ENCODE measurements around the gene SRCAP.

SRCAP gene

DNA sequence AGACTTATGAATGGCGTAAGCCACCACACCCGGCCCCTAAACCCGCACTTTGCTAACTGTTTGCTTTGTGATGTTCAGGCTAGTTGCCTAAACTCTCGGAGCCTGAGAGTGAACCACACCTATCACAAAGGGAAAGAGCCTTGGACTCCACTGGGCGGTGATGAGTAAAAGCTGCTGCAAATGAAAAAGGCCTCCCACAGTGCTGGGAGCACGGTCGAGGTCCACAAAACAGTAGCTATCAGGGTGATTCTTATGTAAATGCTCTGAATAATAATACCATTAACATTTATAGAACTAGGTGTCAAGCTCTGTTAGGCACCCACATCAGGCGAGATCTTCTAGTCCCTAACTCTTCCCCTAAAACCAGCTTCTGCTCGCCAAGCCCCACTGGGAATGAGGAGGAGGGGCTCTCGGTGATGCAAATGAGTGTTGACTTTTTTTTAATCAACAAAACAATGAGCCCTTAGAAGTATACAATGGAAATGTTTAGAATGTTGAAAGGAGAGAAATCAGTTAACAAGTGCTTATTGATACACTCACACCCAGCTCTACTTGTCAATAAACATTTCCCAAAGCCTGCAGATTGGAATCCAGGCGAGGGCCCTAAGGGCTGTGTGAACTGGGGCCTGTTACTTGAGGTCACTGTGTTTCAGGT, 20.9 kb upstream of the SRCAP start:
- H3K79me2 ChIP-seq (ENCODE audit: control insufficient read depth, insufficient read depth, low read length), result no peaks in the 10 kb centered on the region
- no peak overlapping the region for H3K4me3 ChIP-seq (ENCODE audit: low read length)
- no peaks in the 10 kb centered on the region for H3K4me1 ChIP-seq (ENCODE audit: control insufficient read depth, low read depth, low read length)
- H3K56ac ChIP-seq (ENCODE audit: low read length), result no peak overlapping the region
- H3K18ac ChIP-seq (ENCODE audit: low read length), result no peak overlapping the region
- H3K79me1 ChIP-seq (ENCODE audit: low read length), result no peaks in the 10 kb centered on the region
- H3K23ac ChIP-seq (ENCODE audit: low read length), result no peak overlapping the region
- DNase-seq, result peak; percentile 36
- no peaks in the 10 kb centered on the region for H3K36me3 ChIP-seq (ENCODE audit: control insufficient read depth, insufficient read depth, low read length)
- no peak overlapping the region for H2BK120ac ChIP-seq (ENCODE audit: low read depth, low read length)
- no peak overlapping the region for H3K4ac ChIP-seq (ENCODE audit: low read depth, low read length)
- H3K27me3 ChIP-seq (ENCODE audit: insufficient read depth, low read length, poor library complexity), result peaks cover 20% of the 10 kb centered on the region
- no peak overlapping the region for H3K9ac ChIP-seq (ENCODE audit: low read length)
- no CpG with 5 or more reads among the region's 11 CpGs for WGBS (ENCODE audit: extremely low coverage, insufficient coverage, low lambda C conversion rate)
- H4K8ac ChIP-seq (ENCODE audit: low read depth, low read length), result no peak overlapping the region
- H2BK15ac ChIP-seq (replicated peaks; ENCODE audit: low read depth), result no peak overlapping the region
- H4K5ac ChIP-seq (ENCODE audit: low read length), result no peak overlapping the region
- no peak overlapping the region for H2AK5ac ChIP-seq (ENCODE audit: low read length)
- H3K4me2 ChIP-seq (ENCODE audit: low read length), result no peak overlapping the region
- H3K27ac ChIP-seq (ENCODE audit: low read depth, low read length), result no peak overlapping the region
- no peak overlapping the region for H2BK5ac ChIP-seq (ENCODE audit: low read length)

DNA sequence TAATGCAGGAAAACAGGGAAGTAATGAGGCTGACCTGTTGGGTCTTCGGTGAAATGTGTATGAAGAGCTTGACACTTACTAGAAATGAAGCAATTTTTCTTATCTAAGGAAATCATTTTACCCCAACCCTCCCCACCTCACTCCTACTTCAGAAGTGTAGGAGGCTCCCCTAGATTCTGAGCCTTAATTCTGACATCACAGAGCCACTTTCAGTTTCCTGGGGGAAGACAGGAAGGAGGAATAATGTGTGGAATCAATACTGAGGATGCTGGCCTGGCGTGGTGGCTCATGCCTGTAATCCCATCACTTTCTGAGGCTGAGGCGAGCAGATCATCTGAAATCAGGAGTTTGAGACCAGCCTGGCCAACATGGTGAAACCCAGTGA, 20.4 kb upstream of the SRCAP start:
- H3K56ac ChIP-seq (ENCODE audit: low read length), result no peak overlapping the region
- no peak for DNase-seq
- no peak overlapping the region for H2AK5ac ChIP-seq (ENCODE audit: low read length)
- H3K23ac ChIP-seq (ENCODE audit: low read length), result no peak overlapping the region
- H2BK120ac ChIP-seq (ENCODE audit: low read depth, low read length), result no peak overlapping the region
- no peaks in the 10 kb centered on the region for H3K36me3 ChIP-seq (ENCODE audit: control insufficient read depth, insufficient read depth, low read length)
- WGBS (ENCODE audit: extremely low coverage, insufficient coverage, low lambda C conversion rate), result no CpG with 5 or more reads among the region's 3 CpGs
- no peak overlapping the region for H4K8ac ChIP-seq (ENCODE audit: low read depth, low read length)
- no peak overlapping the region for H3K27ac ChIP-seq (ENCODE audit: low read depth, low read length)
- no peak overlapping the region for H2BK5ac ChIP-seq (ENCODE audit: low read length)
- no peak overlapping the region for H4K5ac ChIP-seq (ENCODE audit: low read length)
- no peaks in the 10 kb centered on the region for H3K79me1 ChIP-seq (ENCODE audit: low read length)
- H3K4me3 ChIP-seq (ENCODE audit: low read length), result no peak overlapping the region
- no peak overlapping the region for H3K9ac ChIP-seq (ENCODE audit: low read length)
- H3K4me1 ChIP-seq (ENCODE audit: control insufficient read depth, low read depth, low read length), result no peaks in the 10 kb centered on the region
- no peaks in the 10 kb centered on the region for H3K79me2 ChIP-seq (ENCODE audit: control insufficient read depth, insufficient read depth, low read length)
- H3K27me3 ChIP-seq (ENCODE audit: insufficient read depth, low read length, poor library complexity), result peaks cover 18% of the 10 kb centered on the region
- no peak overlapping the region for H3K18ac ChIP-seq (ENCODE audit: low read length)
- no peak overlapping the region for H3K4me2 ChIP-seq (ENCODE audit: low read length)
- no peak overlapping the region for H2BK15ac ChIP-seq (replicated peaks; ENCODE audit: low read depth)
- H3K4ac ChIP-seq (ENCODE audit: low read depth, low read length), result no peak overlapping the region

DNA sequence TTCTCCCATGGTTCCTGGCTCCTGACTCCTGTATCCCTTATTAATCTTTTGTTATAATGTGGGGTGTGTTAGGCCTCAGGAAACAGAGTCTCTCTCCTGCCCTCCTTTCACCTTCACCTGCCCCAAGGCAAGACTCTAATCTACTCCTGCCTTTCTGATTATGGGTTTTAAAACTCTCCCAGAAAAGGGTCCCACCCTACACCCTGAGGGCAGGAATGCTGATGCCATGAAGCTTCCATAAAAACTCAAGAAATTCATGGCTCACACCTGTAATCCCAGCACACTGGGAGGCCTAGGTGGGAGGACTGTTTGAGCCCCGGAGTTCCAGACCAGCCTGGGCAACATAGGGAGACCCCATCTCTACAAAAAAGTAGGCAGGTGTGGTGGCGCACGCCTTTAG, 18.6 kb upstream of the SRCAP start:
- no peak overlapping the region for H3K27ac ChIP-seq (ENCODE audit: low read depth, low read length)

DNA sequence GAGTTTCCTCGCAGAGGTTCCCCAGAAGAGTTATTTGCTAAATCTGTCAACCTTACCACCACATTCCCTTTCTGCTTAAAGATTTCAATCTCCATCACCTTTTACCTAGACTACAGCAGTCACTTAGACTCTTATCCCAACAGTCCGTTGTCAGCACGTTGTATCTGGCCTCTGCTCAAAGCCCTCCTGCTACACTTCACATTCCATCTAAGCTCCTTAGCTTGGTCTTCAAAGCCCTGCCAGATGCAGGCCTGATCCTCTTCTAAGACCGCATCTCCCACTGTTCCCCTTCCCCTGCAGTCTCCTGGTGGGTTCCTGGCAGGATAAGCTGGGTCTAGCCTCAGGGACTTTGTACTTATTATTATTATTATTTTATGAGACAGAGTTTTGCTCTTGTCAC, 10.3 kb upstream of the SRCAP start:
- Histone ChIP-seq H3K9ac (ENCODE audit: low read length) (no peak overlapping the region), H3K79me2 (ENCODE audit: control insufficient read depth, insufficient read depth, low read length) (no peaks in the 10 kb centered on the region), H4K8ac (ENCODE audit: low read depth, low read length) (no peak overlapping the region), H3K18ac (ENCODE audit: low read length) (no peak overlapping the region), H3K4me2 (ENCODE audit: low read length) (no peak overlapping the region), H3K4me1 (ENCODE audit: control insufficient read depth, low read depth, low read length) (no peaks in the 10 kb centered on the region), H3K56ac (ENCODE audit: low read length) (no peak overlapping the region), H3K4me3 (ENCODE audit: low read length) (no peak overlapping the region), H2AK5ac (ENCODE audit: low read length) (no peak overlapping the region), H3K4ac (ENCODE audit: low read depth, low read length) (no peak overlapping the region), H3K36me3 (ENCODE audit: control insufficient read depth, insufficient read depth, low read length) (no peaks in the 10 kb centered on the region), H3K27ac (ENCODE audit: low read depth, low read length) (no peak overlapping the region), H3K27me3 (ENCODE audit: insufficient read depth, low read length, poor library complexity) (peaks cover 18% of the 10 kb centered on the region), H2BK120ac (ENCODE audit: low read depth, low read length) (no peak overlapping the region), H3K79me1 (ENCODE audit: low read length) (no peaks in the 10 kb centered on the region), H3K23ac (ENCODE audit: low read length) (peak overlapping the region; percentile 3), H2BK5ac (ENCODE audit: low read length) (no peak overlapping the region), H2BK15ac (replicated peaks; ENCODE audit: low read depth) (no peak overlapping the region), H4K5ac (ENCODE audit: low read length) (no peak overlapping the region)
- no peak for DNase-seq
- no CpG with 5 or more reads among the region's 4 CpGs for WGBS (ENCODE audit: extremely low coverage, insufficient coverage, low lambda C conversion rate)

More for the DNA sequence above, 18.6 kb upstream of the SRCAP start:
- H3K9ac ChIP-seq (ENCODE audit: low read length), result no peak overlapping the region
- no CpG with 5 or more reads among the region's 3 CpGs for WGBS (ENCODE audit: extremely low coverage, insufficient coverage, low lambda C conversion rate)
- H4K8ac ChIP-seq (ENCODE audit: low read depth, low read length), result no peak overlapping the region
- no peak overlapping the region for H2AK5ac ChIP-seq (ENCODE audit: low read length)
- no peak overlapping the region for H3K56ac ChIP-seq (ENCODE audit: low read length)
- no peak overlapping the region for H3K18ac ChIP-seq (ENCODE audit: low read length)
- H3K4me2 ChIP-seq (ENCODE audit: low read length), result no peak overlapping the region
- no peaks in the 10 kb centered on the region for H3K4me1 ChIP-seq (ENCODE audit: control insufficient read depth, low read depth, low read length)
- no peak overlapping the region for H3K23ac ChIP-seq (ENCODE audit: low read length)
- no peak overlapping the region for H2BK5ac ChIP-seq (ENCODE audit: low read length)
- H4K5ac ChIP-seq (ENCODE audit: low read length), result no peak overlapping the region
- peaks cover 15% of the 10 kb centered on the region for H3K27me3 ChIP-seq (ENCODE audit: insufficient read depth, low read length, poor library complexity)
- H3K36me3 ChIP-seq (ENCODE audit: control insufficient read depth, insufficient read depth, low read length), result no peaks in the 10 kb centered on the region
- no peak overlapping the region for H2BK120ac ChIP-seq (ENCODE audit: low read depth, low read length)
- H2BK15ac ChIP-seq (replicated peaks; ENCODE audit: low read depth), result no peak overlapping the region
- no peaks in the 10 kb centered on the region for H3K79me1 ChIP-seq (ENCODE audit: low read length)
- H3K4me3 ChIP-seq (ENCODE audit: low read length), result no peak overlapping the region
- no peaks in the 10 kb centered on the region for H3K79me2 ChIP-seq (ENCODE audit: control insufficient read depth, insufficient read depth, low read length)
- no peak overlapping the region for H3K4ac ChIP-seq (ENCODE audit: low read depth, low read length)
- DNase-seq, result no peak

DNA sequence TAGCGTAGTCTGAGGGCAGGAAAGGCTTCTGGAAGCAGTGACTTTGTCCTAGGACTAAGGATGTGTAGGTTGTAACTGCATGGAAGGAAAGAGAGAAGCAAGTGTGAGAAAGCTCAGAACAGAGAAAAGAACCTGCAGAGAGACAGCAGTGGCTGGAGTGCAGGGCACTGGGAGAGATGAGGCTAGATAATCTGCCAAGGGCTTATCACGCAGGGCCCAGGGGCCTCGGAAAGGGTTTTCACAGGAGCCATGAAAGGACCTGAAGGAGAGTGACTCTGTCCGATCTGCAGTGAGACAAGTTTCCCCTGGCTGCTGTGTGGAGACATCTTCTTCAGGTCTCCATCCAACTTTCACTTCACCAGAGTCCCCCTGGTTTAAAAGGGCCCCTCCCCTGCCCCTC, 7.1 kb upstream of the SRCAP start:
- H3K4me1 ChIP-seq (ENCODE audit: control insufficient read depth, low read depth, low read length), result no peaks in the 10 kb centered on the region
- no peak overlapping the region for H3K27ac ChIP-seq (ENCODE audit: low read depth, low read length)
- no peak overlapping the region for H2AK5ac ChIP-seq (ENCODE audit: low read length)
- no peaks in the 10 kb centered on the region for H3K79me1 ChIP-seq (ENCODE audit: low read length)
- H4K8ac ChIP-seq (ENCODE audit: low read depth, low read length), result no peak overlapping the region
- H2BK5ac ChIP-seq (ENCODE audit: low read length), result no peak overlapping the region
- no peak overlapping the region for H3K4ac ChIP-seq (ENCODE audit: low read depth, low read length)
- no peak overlapping the region for H3K4me3 ChIP-seq (ENCODE audit: low read length)
- no peak overlapping the region for H3K56ac ChIP-seq (ENCODE audit: low read length)
- DNase-seq, result no peak
- H3K18ac ChIP-seq (ENCODE audit: low read length), result no peak overlapping the region
- no peak overlapping the region for H2BK15ac ChIP-seq (replicated peaks; ENCODE audit: low read depth)
- no peak overlapping the region for H4K5ac ChIP-seq (ENCODE audit: low read length)
- H3K27me3 ChIP-seq (ENCODE audit: insufficient read depth, low read length, poor library complexity), result peaks cover 16% of the 10 kb centered on the region
- no peak overlapping the region for H3K23ac ChIP-seq (ENCODE audit: low read length)
- WGBS (ENCODE audit: extremely low coverage, insufficient coverage, low lambda C conversion rate), result no CpG with 5 or more reads among the region's 4 CpGs
- H3K36me3 ChIP-seq (ENCODE audit: control insufficient read depth, insufficient read depth, low read length), result no peaks in the 10 kb centered on the region
- H3K9ac ChIP-seq (ENCODE audit: low read length), result no peak overlapping the region
- H2BK120ac ChIP-seq (ENCODE audit: low read depth, low read length), result no peak overlapping the region
- no peak overlapping the region for H3K4me2 ChIP-seq (ENCODE audit: low read length)
- H3K79me2 ChIP-seq (ENCODE audit: control insufficient read depth, insufficient read depth, low read length), result no peaks in the 10 kb centered on the region

DNA sequence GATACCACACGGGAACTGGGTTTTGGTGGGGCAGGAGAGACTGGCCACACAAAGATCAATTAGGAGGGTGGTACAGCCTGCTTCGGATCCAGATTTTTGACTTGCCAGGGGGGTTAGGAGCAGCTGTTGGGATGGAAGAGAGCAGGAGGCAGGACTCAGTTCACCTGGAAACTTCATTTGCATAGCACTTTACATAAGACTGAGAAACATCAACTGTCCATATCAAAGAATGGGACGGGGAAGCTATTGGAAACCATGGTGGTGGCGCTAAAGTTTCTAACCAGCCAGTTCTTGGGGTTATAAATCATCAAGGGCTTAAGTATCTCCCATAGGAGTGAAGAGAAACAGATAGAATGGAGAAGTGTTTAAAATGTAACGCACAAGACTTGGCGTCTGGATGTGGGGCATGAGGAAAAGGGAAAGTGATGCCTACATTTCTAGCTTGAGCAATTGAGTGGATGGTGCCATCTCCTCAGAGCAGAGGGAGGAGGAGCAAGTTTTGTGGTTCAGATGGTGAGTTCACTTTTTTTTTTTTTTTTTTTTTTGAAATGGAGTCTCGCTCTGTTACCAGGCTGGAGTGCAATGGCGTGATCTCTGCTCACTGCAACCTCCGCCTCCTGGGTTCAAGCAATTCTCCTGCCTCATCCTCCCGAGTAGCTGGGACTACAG, 6.4 kb upstream of the SRCAP start:
- no peaks in the 10 kb centered on the region for H3K79me1 ChIP-seq (ENCODE audit: low read length)
- H2BK5ac ChIP-seq (ENCODE audit: low read length), result no peak overlapping the region
- H3K4me1 ChIP-seq (ENCODE audit: control insufficient read depth, low read depth, low read length), result no peaks in the 10 kb centered on the region
- no peaks in the 10 kb centered on the region for H3K36me3 ChIP-seq (ENCODE audit: control insufficient read depth, insufficient read depth, low read length)
- no peak overlapping the region for H3K23ac ChIP-seq (ENCODE audit: low read length)
- H3K4me2 ChIP-seq (ENCODE audit: low read length), result no peak overlapping the region
- H4K5ac ChIP-seq (ENCODE audit: low read length), result no peak overlapping the region
- H4K8ac ChIP-seq (ENCODE audit: low read depth, low read length), result no peak overlapping the region
- no peak overlapping the region for H3K56ac ChIP-seq (ENCODE audit: low read length)
- no CpG with 5 or more reads among the region's 10 CpGs for WGBS (ENCODE audit: extremely low coverage, insufficient coverage, low lambda C conversion rate)
- peaks cover 16% of the 10 kb centered on the region for H3K27me3 ChIP-seq (ENCODE audit: insufficient read depth, low read length, poor library complexity)
- H3K4ac ChIP-seq (ENCODE audit: low read depth, low read length), result no peak overlapping the region
- H3K4me3 ChIP-seq (ENCODE audit: low read length), result no peak overlapping the region
- H3K79me2 ChIP-seq (ENCODE audit: control insufficient read depth, insufficient read depth, low read length), result no peaks in the 10 kb centered on the region
- H2BK120ac ChIP-seq (ENCODE audit: low read depth, low read length), result no peak overlapping the region
- H3K18ac ChIP-seq (ENCODE audit: low read length), result no peak overlapping the region
- H3K27ac ChIP-seq (ENCODE audit: low read depth, low read length), result no peak overlapping the region
- H2AK5ac ChIP-seq (ENCODE audit: low read length), result no peak overlapping the region
- DNase-seq, result no peak
- H3K9ac ChIP-seq (ENCODE audit: low read length), result no peak overlapping the region
- no peak overlapping the region for H2BK15ac ChIP-seq (replicated peaks; ENCODE audit: low read depth)

All from mesendoderm (in vitro differentiated cells).